Measurements from ENCODE around the gene CFAP20DC. TPM values are rescaled to one million over a fixed set of nuclear protein-coding genes. Genes with fewer than 3 reads are reported as not detected.
A peak's percentile ranks its signal among the peaks of the same experiment; 100 is the strongest.

The CFAP20DC gene
- total and polyA plus RNA-seq, 10 of the 15 experiments (the other 5 are each of a cell fraction or from before 2014, with no cell fraction given) = 0.53 to 11.6 (median 2.0) TPM

DNA sequence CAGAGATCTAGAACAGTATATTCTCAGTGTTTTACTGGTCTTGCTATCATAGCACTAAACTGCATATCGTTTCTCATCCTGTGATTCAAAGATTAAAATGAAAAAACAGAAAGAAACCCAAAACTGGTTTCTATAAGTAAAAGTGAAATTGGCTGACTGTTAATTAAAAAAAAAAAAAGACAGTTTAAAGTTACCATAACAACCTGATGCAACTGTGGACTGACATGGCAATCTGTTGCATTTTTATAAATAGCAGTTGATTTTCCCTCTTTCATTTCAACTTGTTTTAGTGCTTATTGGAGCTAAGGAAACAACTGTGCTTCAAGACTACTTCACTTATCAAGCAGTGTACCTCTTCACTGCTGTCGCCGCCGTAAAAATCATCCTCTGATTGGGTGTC is 186.6 kb downstream of the CFAP20DC start:
- Histone ChIP-seq H3K9me3 (replicated peaks; ENCODE audit: control insufficient read depth, insufficient read depth, low read length) (no peaks in the 10 kb centered on the region), H3K4me3 (no peak overlapping the region), H3K4me2 (ENCODE audit: control insufficient read depth, insufficient read depth) (no peak overlapping the region), H3K27ac (ENCODE audit: control insufficient read depth, insufficient read depth) (no peak overlapping the region), H3K27me3 (replicated peaks in 1 of 2; ENCODE audit: control insufficient read depth in 2 of 2, insufficient read depth in 2 of 2, low read length in 1 of 2) (no peaks in the 10 kb centered on the region), H4K20me1 (ENCODE audit: control insufficient read depth, insufficient read depth) (no peaks in the 10 kb centered on the region), H3K4me1 (ENCODE audit: control insufficient read depth, insufficient read depth, low read length) (no peaks in the 10 kb centered on the region), H3K79me2 (ENCODE audit: control insufficient read depth, insufficient read depth, low read length) (no peaks in the 10 kb centered on the region), H3K36me3 (ENCODE audit: control insufficient read depth in 2 of 2, insufficient read depth in 2 of 2, low read length in 1 of 2) (no peaks in the 10 kb centered on the region), H2AFZ (ENCODE audit: control insufficient read depth, low read depth, low read length) (no peak overlapping the region), H3K9ac (ENCODE audit: control insufficient read depth, insufficient read depth, low read length) (no peak overlapping the region)
- BruUV-seq (replicated peaks) = no TSS peak
- ATAC-seq (peak; percentile 18), DNase-seq (ENCODE audit: low read depth, low spot score) (no peak), FAIRE-seq (no peak)
- intact Hi-C loops (cut with micrococcal nuclease; ENCODE audit: unreplicated experiment) = no loop called here
- CTCF ChIA-PET = interaction anchor here (1.0 to 2.1 kb wide), 3 partner anchors 9 to 190 kb away, joined by 3 to 8 read pairs (median 7); no protein-coding TSS in a partner anchor
- 69% methylated on average over 4 of the region's 4 CpGs for WGBS (ENCODE audit: insufficient coverage, insufficient replicate concordance, low lambda C conversion rate, missing lambda C conversion rate)
- RAD21 ChIA-PET (ENCODE audit: unreplicated experiment) = no interaction called here
- in situ Hi-C loops (cut with MboI) = no loop called here
- SMC1A ChIA-PET (ENCODE audit: uncharacterized antibody, unreplicated experiment) = interaction anchor here (0.7 to 2.6 kb wide), 3 partner anchors 9 to 39 kb away, joined by 3 to 19 read pairs (median 5); no protein-coding TSS in a partner anchor
- no peak for TF ChIP-seq KDM1A (IDR thresholded peaks at IDR 0.05; ENCODE audit: borderline replicate concordance)
- no peak for TF ChIP-seq RELA (IDR thresholded peaks at IDR 0.05; ENCODE audit: borderline replicate concordance, partially characterized antibody)
- peak; percentile 49; the same call in 1 of the 2 replicates for TF ChIP-seq ZNF384 (IDR thresholded peaks at IDR 0.05; ENCODE audit: borderline replicate concordance, low read depth, low read length)
- TF ChIP-seq, protein P1, sequence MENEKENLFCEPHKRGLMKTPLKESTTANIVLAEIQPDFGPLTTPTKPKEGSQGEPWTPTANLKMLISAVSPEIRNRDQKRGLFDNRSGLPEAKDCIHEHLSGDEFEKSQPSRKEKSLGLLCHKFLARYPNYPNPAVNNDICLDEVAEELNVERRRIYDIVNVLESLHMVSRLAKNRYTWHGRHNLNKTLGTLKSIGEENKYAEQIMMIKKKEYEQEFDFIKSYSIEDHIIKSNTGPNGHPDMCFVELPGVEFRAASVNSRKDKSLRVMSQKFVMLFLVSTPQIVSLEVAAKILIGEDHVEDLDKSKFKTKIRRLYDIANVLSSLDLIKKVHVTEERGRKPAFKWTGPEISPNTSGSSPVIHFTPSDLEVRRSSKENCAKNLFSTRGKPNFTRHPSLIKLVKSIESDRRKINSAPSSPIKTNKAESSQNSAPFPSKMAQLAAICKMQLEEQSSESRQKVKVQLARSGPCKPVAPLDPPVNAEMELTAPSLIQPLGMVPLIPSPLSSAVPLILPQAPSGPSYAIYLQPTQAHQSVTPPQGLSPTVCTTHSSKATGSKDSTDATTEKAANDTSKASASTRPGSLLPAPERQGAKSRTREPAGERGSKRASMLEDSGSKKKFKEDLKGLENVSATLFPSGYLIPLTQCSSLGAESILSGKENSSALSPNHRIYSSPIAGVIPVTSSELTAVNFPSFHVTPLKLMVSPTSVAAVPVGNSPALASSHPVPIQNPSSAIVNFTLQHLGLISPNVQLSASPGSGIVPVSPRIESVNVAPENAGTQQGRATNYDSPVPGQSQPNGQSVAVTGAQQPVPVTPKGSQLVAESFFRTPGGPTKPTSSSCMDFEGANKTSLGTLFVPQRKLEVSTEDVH (IDR thresholded peaks at IDR 0.05; ENCODE audit: low read depth, partially characterized antibody) = no peak
- TF ChIP-seq RCOR1 (conservative IDR thresholded peaks at IDR 0.05; ENCODE audit: low read depth, low read length) = no peak
- TF ChIP-seq, protein P2, sequence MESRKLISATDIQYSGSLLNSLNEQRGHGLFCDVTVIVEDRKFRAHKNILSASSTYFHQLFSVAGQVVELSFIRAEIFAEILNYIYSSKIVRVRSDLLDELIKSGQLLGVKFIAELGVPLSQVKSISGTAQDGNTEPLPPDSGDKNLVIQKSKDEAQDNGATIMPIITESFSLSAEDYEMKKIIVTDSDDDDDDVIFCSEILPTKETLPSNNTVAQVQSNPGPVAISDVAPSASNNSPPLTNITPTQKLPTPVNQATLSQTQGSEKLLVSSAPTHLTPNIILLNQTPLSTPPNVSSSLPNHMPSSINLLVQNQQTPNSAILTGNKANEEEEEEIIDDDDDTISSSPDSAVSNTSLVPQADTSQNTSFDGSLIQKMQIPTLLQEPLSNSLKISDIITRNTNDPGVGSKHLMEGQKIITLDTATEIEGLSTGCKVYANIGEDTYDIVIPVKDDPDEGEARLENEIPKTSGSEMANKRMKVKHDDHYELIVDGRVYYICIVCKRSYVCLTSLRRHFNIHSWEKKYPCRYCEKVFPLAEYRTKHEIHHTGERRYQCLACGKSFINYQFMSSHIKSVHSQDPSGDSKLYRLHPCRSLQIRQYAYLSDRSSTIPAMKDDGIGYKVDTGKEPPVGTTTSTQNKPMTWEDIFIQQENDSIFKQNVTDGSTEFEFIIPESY (IDR thresholded peaks at IDR 0.05) = no peak
- TF ChIP-seq SREBF1 (IDR thresholded peaks at IDR 0.05; ENCODE audit: low read length) = no peak
- no peak for TF ChIP-seq IKZF2 (IDR thresholded peaks at IDR 0.05)
- TF ChIP-seq CEBPB (IDR thresholded peaks at IDR 0.05; ENCODE audit: borderline replicate concordance in 1 of 2, low read depth in 2 of 2, low read length in 2 of 2) = no peak
- TF ChIP-seq, protein P3, sequence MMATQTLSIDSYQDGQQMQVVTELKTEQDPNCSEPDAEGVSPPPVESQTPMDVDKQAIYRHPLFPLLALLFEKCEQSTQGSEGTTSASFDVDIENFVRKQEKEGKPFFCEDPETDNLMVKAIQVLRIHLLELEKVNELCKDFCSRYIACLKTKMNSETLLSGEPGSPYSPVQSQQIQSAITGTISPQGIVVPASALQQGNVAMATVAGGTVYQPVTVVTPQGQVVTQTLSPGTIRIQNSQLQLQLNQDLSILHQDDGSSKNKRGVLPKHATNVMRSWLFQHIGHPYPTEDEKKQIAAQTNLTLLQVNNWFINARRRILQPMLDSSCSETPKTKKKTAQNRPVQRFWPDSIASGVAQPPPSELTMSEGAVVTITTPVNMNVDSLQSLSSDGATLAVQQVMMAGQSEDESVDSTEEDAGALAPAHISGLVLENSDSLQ (IDR thresholded peaks at IDR 0.05) = 0 out of 2 replicates have a peak, but pooled peaks have one; percentile 8
- no peak for TF ChIP-seq MYC (IDR thresholded peaks at IDR 0.05; ENCODE audit: insufficient read depth, insufficient read length, insufficient replicate concordance, low read length, severe bottlenecking)
- POLR2A ChIA-PET = no interaction called here
